K562 treated with DMSO at 1 percent for 12 hours (cell line): Measurements from ENCODE around the gene LIMD2. TPM values are rescaled to one million over a fixed set of nuclear protein-coding genes. Genes with fewer than 3 reads are reported as not detected.

Experiments
- total RNA-seq: library from RNA; unstranded; fragments of 300-600 nt; gene quantifications from 2 replicates; pipeline ENCODE4 v1.2.3, GENCODE V29; 2022; ENCODE audit not compliant: insufficient read depth

The LIMD2 gene
- 3.1 and 3.3 TPM in 2 replicates for total RNA-seq

DNA sequence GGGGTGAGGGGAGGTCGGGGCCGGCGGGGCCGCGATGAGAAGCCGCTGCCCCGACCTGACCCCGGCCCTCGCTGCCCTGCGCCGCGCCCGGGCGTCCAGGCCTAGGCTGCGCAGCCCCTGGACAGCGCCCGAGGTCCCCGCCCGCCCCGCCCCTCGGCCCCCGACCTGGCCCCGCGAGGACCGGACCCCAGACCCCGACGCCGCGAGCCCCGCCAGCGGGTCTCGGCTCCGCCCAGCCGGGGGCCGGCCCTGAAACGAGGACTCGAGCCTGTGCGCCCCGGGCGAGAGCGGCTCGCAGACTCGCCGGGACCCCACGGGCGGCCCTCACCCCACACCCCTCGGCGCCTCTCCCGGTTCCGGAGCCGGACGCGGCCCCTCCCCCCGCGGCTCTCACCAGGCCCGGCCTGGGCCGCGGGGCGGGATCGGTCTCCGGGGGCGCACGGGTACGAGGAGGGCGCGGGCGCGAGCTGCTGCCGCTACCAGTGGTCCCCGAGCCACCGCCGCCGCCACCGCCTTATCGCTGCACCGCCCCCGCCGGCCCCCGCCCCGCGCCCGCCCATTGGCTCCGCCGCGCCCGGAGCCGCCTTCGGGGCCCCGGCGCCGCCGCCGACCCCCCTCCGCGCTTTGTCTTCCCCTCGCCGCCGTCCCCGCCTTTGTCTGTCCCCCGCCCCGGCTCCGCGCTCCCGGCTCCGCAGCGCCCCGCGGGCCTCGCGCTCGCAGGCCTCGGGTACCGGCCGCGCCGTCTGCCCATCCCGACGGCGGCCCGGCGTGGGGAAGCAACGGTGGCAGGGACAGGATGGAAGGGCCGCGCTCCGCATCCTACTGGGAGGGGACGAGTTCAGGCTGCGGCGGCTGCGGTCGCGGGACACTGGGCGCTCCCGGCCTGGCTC, at the start of gene LIMD2:
Gene LIMD2, minus strand, starts transcription at position 488 of the 890 bp plus-strand sequence. CDS start 827 bp downstream, outside the sequence.

DNA sequence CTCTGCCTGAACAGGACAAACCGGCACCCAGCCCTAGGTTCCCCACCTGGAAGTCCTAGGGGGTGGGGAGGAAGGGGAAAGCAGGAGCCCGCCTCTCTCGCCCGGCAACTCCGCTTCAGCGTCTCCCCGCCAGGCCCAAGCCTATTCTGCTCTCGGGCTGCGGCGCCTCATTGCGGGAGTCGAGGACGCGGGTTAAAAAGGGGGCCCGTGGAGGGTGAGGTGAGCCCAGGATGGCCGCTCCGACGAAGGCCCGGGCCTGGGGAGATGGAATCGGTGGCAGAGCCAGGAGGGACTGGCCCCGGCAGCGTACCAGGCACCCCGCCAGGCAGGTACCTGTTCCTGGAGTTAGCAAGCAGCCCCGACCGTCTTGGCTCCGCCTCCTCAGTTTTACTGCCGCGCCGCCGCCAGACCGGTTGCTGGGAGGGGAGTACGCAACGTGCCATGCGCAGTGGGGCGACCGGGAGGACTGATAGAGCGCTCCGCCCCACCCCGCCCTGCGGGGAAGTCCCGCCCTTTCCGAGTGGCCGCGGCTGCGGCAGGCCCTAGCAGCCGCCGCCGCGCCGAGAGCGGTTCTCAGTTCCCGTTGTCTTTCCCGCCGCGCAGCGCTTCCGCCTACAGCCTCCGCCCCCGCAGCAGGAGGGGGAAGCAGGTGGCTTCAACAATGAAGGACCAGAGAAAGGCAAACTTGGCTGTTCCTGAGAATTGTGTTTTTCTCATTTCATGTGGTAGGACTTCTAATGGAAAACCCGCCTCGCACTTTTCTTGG, 41.7 kb upstream of the LIMD2 start, which contains the start of gene STRADA:
Gene STRADA, minus strand, starts transcription at position 392 of the 766 bp plus-strand sequence. CDS start 13,430 bp downstream, outside the sequence.

Other genes with a start within 250 kb of the LIMD2 start
- 1.6 and 5.4 TPM in 2 replicates for gene ACE, start 223.1 kb downstream of the LIMD2 start, total RNA-seq
- not detected in 2 replicates for gene KCNH6, start 176.8 kb downstream of the LIMD2 start, total RNA-seq
- 35.0 and 101 TPM in 2 replicates for gene DCAF7, start 149.6 kb downstream of the LIMD2 start, total RNA-seq
- gene TACO1, start 99.2 kb downstream of the LIMD2 start, total RNA-seq: 39.9 and 42.0 TPM in 2 replicates
- 13.4 and 29.5 TPM in 2 replicates for gene MAP3K3, start 77.7 kb downstream of the LIMD2 start, total RNA-seq
- 24.8 and 42.2 TPM in 2 replicates for gene STRADA, start 41.7 kb upstream of the LIMD2 start, total RNA-seq
- gene CCDC47, start 73.5 kb upstream of the LIMD2 start, total RNA-seq: 29.2 and 72.5 TPM in 2 replicates
- 21.4 and 68.9 TPM in 2 replicates for gene DDX42, start 74.0 kb upstream of the LIMD2 start, total RNA-seq
- gene PSMC5, start 127.3 kb upstream of the LIMD2 start, total RNA-seq: 136 and 182 TPM in 2 replicates
- gene FTSJ3, start 127.5 kb upstream of the LIMD2 start, total RNA-seq: 16.3 and 27.0 TPM in 2 replicates
- 58.2 and 91.2 TPM in 2 replicates for gene SMARCD2, start 142.6 kb upstream of the LIMD2 start, total RNA-seq
- gene CSH2, start 173.6 kb upstream of the LIMD2 start, total RNA-seq: 0.41 TPM in 1 of 2 replicates, not detected in the other
- gene GH2, start 181.8 kb upstream of the LIMD2 start, total RNA-seq: not detected in 2 replicates
- gene CSH1, start 196.4 kb upstream of the LIMD2 start, total RNA-seq: not detected in 2 replicates
- not detected in 2 replicates for gene CSHL1, start 211.1 kb upstream of the LIMD2 start, total RNA-seq
- gene GH1, start 218.7 kb upstream of the LIMD2 start, total RNA-seq: not detected in 2 replicates
- not detected in 2 replicates for gene CD79B, start 232.2 kb upstream of the LIMD2 start, total RNA-seq